HepG2 (cell line): Measurements from ENCODE around the gene ARIH1. TPM values are rescaled to one million over a fixed set of nuclear protein-coding genes. Genes with fewer than 3 reads are reported as not detected.

Source experiments
- ERF ChIP-seq: IDR thresholded peaks from 2 replicates; pipeline ENCODE4 v1.6.1; 2018; ENCODE audit warnings: missing biosample characterization, missing genetic modification reagents
- GPBP1L1 ChIP-seq: sonication (generic); formaldehyde crosslinking; IDR thresholded peaks from 2 replicates; pipeline ENCODE4 v1.5.0; 2020; ENCODE audit warnings: mild to moderate bottlenecking, missing genetic modification reagents
- HNF4A ChIP-seq: sonication (generic); formaldehyde crosslinking; IDR thresholded peaks from 2 replicates; pipeline ENCODE4 v1.4.0; 2020; ENCODE audit warnings: missing genetic modification reagents
- IKZF1 ChIP-seq: fragments of 450-650 bp; IDR thresholded peaks from 2 replicates; pipeline ENCODE4 v1.7.1; 2016
- REPIN1 ChIP-seq: sonication (generic); formaldehyde crosslinking; IDR thresholded peaks from 2 replicates; pipeline ENCODE4 v1.8.0; 2022; ENCODE audit warnings: missing genetic modification reagents, low read depth, mild to moderate bottlenecking, borderline replicate concordance
- SCMH1 ChIP-seq: sonication (generic); formaldehyde crosslinking; IDR thresholded peaks from 2 replicates; pipeline ENCODE4 v1.9.0; 2021; ENCODE audit warnings: missing genetic modification reagents, mild to moderate bottlenecking, borderline replicate concordance
- SIN3B ChIP-seq: fragments of 150-350 bp; IDR thresholded peaks from 2 replicates; pipeline ENCODE4 v1.6.1; 2014; ENCODE audit warnings: low read length
- TSC22D2 ChIP-seq: sonication (generic); formaldehyde crosslinking; IDR thresholded peaks from 2 replicates; pipeline ENCODE4 v1.5.1; 2020; ENCODE audit warnings: missing genetic modification reagents, mild to moderate bottlenecking, borderline replicate concordance
- U2AF2 ChIP-seq: fragments of 200-400 bp; formaldehyde crosslinking; IDR thresholded peaks from 2 replicates; pipeline ENCODE4 v1.6.1; 2017; ENCODE audit warnings: low read depth, mild to moderate bottlenecking, low read length
- ZBTB26 ChIP-seq: IDR thresholded peaks from 2 replicates; pipeline ENCODE4 v1.6.1; 2016; ENCODE audit warnings: missing compliant biosample characterization, missing genetic modification reagents, borderline replicate concordance
- ZBTB33 ChIP-seq: sonication (generic); formaldehyde crosslinking; IDR thresholded peaks from 2 replicates; pipeline ENCODE4 v1.4.0; 2020; ENCODE audit warnings: missing genetic modification reagents
- ZNF326 ChIP-seq: sonication (generic); formaldehyde crosslinking; IDR thresholded peaks from 2 replicates; pipeline ENCODE4 v1.4.0; 2020; ENCODE audit warnings: missing genetic modification reagents, borderline replicate concordance
- ZNF501 ChIP-seq: sonication (generic); formaldehyde crosslinking; IDR thresholded peaks from 2 replicates; pipeline ENCODE4 v1.5.1; 2020; ENCODE audit warnings: mild to moderate bottlenecking, moderate library complexity, missing genetic modification reagents
- ZNF710 ChIP-seq: sonication (generic); formaldehyde crosslinking; IDR thresholded peaks from 2 replicates; pipeline ENCODE4 v1.5.0; 2020; ENCODE audit warnings: mild to moderate bottlenecking, missing genetic modification reagents, borderline replicate concordance
- ZNF816 ChIP-seq: sonication (generic); formaldehyde crosslinking; IDR thresholded peaks from 2 replicates; pipeline ENCODE4 v1.8.0; 2022; ENCODE audit warnings: missing genetic modification reagents, mild to moderate bottlenecking, borderline replicate concordance
- polyA plus RNA-seq, 8 experiments: library from polyadenylated mRNA; depleted of rRNA in 3 of 8; stranded (reverse) in 7 of 8; unstranded in 1 of 8; fragments of >200 nt; fragmentation: Illumina TruSeq in 4 of 8; extraction: Trizol in 4 of 8; gene quantifications; 2 replicates each; pipeline versions ENCODE4 v1.2.1 to v1.2.3, GENCODE V29; 2011 to 2016; ENCODE audit warnings: low read depth in 4 of 8, missing spikeins in 1 of 8, mixed read lengths in 1 of 8; ENCODE audit not compliant: insufficient read depth in 1 of 8
- total RNA-seq, 5 experiments: library from RNA; depleted of rRNA; stranded (reverse); fragments of >200 nt; fragmentation: Illumina TruSeq; extraction: Trizol; gene quantifications; 2 replicates each; pipeline ENCODE4 v1.2.3, GENCODE V29; 2016; ENCODE audit warnings: low read depth in 1 of 5
- TF ChIP-seq, protein P1 (sequence below): sonication (generic); formaldehyde crosslinking; IDR thresholded peaks from 2 replicates; pipeline ENCODE4 v1.5.0; 2020; ENCODE audit warnings: mild to moderate bottlenecking, missing genetic modification reagents
- TF ChIP-seq, protein P2 (sequence below): sonication (generic); formaldehyde crosslinking; IDR thresholded peaks from 2 replicates; pipeline ENCODE4 v1.8.0; 2022; ENCODE audit warnings: mild to moderate bottlenecking, missing genetic modification reagents; ENCODE audit not compliant: insufficient replicate concordance

ARIH1 gene
- total and polyA plus RNA-seq, 2 of the 13 experiments (the other 11 are each of a cell fraction or from before 2014, with no cell fraction given): 38.8 to 59.8 TPM

- TF ChIP-seq REPIN1 (CRISPR knock-in tag) (peak; percentile 75), ZNF710 (CRISPR knock-in tag) (peak; percentile 35; the same call in 1 of the 2 replicates), TSC22D2 (CRISPR knock-in tag) (peak; percentile 80), U2AF2 (no peak), ZNF501 (CRISPR knock-in tag) (peak; percentile 91), ERF (CRISPR knock-in tag) (peak; percentile 87), ZNF816 (peak; percentile 98), IKZF1 (no peak), GPBP1L1 (no peak), ZBTB33 (CRISPR knock-in tag) (no peak; the same call in 1 of the 2 replicates), SCMH1 (CRISPR knock-in tag) (no peak), ZNF326 (CRISPR knock-in tag) (no peak), ZBTB26 (CRISPR knock-in tag) (peak; percentile 68), SIN3B (no peak), HNF4A (CRISPR knock-in tag) (0 out of 2 replicates have a peak, but pooled peaks have one; percentile 35)
- TF ChIP-seq, protein P1, sequence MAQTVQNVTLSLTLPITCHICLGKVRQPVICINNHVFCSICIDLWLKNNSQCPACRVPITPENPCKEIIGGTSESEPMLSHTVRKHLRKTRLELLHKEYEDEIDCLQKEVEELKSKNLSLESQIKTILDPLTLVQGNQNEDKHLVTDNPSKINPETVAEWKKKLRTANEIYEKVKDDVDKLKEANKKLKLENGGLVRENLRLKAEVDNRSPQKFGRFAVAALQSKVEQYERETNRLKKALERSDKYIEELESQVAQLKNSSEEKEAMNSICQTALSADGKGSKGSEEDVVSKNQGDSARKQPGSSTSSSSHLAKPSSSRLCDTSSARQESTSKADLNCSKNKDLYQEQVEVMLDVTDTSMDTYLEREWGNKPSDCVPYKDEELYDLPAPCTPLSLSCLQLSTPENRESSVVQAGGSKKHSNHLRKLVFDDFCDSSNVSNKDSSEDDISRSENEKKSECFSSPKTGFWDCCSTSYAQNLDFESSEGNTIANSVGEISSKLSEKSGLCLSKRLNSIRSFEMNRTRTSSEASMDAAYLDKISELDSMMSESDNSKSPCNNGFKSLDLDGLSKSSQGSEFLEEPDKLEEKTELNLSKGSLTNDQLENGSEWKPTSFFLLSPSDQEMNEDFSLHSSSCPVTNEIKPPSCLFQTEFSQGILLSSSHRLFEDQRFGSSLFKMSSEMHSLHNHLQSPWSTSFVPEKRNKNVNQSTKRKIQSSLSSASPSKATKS (CRISPR knock-in tag): no peak
- TF ChIP-seq, protein P2, sequence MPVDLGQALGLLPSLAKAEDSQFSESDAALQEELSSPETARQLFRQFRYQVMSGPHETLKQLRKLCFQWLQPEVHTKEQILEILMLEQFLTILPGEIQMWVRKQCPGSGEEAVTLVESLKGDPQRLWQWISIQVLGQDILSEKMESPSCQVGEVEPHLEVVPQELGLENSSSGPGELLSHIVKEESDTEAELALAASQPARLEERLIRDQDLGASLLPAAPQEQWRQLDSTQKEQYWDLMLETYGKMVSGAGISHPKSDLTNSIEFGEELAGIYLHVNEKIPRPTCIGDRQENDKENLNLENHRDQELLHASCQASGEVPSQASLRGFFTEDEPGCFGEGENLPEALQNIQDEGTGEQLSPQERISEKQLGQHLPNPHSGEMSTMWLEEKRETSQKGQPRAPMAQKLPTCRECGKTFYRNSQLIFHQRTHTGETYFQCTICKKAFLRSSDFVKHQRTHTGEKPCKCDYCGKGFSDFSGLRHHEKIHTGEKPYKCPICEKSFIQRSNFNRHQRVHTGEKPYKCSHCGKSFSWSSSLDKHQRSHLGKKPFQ (CRISPR knock-in tag): peak; percentile 25
Measured at GRCh38 chr15:72473614-72474465, at the start of gene ARIH1 (continued).
